ENCODE data around the gene SPEM2. TPM values are rescaled to one million over a fixed set of nuclear protein-coding genes. Genes with fewer than 3 reads are reported as not detected.

Gene SPEM2
- total RNA-seq, 1 experiment from 2014 or later: not detected

DNA sequence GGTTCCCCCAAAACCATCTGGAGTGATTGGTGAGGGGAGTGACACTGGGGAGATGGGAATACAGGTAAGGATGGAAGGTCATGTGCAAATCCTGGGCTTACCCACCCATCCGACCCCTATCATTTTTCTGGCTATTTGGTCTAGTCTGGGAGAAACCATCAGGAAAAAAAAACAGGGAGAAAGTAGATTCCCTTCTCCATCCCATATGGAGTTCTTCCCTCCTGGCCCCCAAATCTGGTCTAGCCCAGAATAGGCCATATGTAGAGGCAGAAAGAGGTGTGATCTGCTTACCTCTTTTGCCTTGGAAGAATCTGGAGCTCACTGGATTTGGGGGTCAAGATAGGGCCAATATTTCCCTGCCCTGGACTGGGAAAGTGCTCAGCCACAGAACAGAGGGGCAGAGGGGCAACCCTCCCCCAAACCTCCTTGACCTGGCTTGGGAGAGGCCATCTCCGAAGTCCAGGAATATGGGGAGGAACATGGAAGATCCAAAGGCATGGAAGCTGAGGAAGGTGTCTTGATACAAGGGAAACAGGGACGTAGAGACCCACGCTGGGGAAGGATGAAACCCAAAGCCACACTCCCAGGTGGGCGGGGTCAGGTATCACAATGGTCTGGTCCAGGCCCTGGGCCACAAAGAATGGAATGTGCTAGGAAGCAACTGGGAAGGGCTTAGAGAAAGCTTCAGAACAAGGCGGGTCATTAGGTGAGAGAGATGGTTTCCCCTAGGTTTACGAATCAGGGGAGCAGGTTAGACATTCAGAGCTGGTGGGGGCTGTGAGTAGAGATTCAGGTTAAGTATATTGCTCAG is 35.6 kb downstream of the SPEM2 start:
- Histone ChIP-seq H2BK12ac (ENCODE audit: insufficient read length, low read depth, low read length) (no peak overlapping the region), H2AK5ac (ENCODE audit: insufficient read length, low read length) (no peak overlapping the region), H3K23me2 (ENCODE audit: insufficient read length, low read depth, low read length, poor library complexity, severe bottlenecking) (no peaks in the 10 kb centered on the region), H2BK120ac (ENCODE audit: low read depth, low read length, poor library complexity, severe bottlenecking) (no peak overlapping the region), H3T11ph (ENCODE audit: low read length) (no peak overlapping the region), H4K8ac (replicated peaks; ENCODE audit: insufficient read length, low read depth, low read length) (no peak overlapping the region), H2BK20ac (ENCODE audit: low read depth, low read length, poor library complexity, severe bottlenecking) (no peak overlapping the region), H3K23ac (ENCODE audit: insufficient read length, low read depth, low read length) (no peak overlapping the region), H3K14ac (ENCODE audit: insufficient read depth, low read length) (no peak overlapping the region; the same call in 1 of the 2 replicates), H2BK15ac (ENCODE audit: low read depth, low read length) (no peak overlapping the region), H3K56ac (ENCODE audit: insufficient read length, low read depth, low read length) (no peak overlapping the region), H3K9ac (ENCODE audit: extremely low read depth, insufficient read length, low read length) (no peak overlapping the region), H3K27ac (ENCODE audit: insufficient read length, low read depth, low read length) (no peak overlapping the region), H4K5ac (ENCODE audit: insufficient read length, low read depth, low read length) (no peak overlapping the region), H3K18ac (ENCODE audit: insufficient read length, low read depth, low read length) (no peak overlapping the region), H2AFZ (ENCODE audit: low read length) (no peak overlapping the region), H3K4me2 (ENCODE audit: insufficient read depth, insufficient read length, low read length) (peak overlapping the region; percentile 24), H4K91ac (ENCODE audit: insufficient read length, low read depth, low read length) (no peak overlapping the region), H3K4me1 (ENCODE audit: insufficient read depth, low read length) (peaks cover 8% of the 10 kb centered on the region; the same call in 1 of the 2 replicates), H3K9me3 (ENCODE audit: control insufficient read depth, low read depth, low read length) (no peaks in the 10 kb centered on the region), H2BK5ac (ENCODE audit: insufficient read length, low read length) (no peak overlapping the region), H3K79me1 (ENCODE audit: insufficient read depth, low read depth, low read length, poor library complexity, severe bottlenecking) (no peaks in the 10 kb centered on the region), H3K27me3 (ENCODE audit: insufficient read depth, low read length) (no peaks in the 10 kb centered on the region), H4K20me1 (ENCODE audit: control insufficient read depth, insufficient read depth, insufficient read length) (peaks cover 2% of the 10 kb centered on the region), H3K79me2 (ENCODE audit: insufficient read depth, low read length) (no peaks in the 10 kb centered on the region), H3K4ac (ENCODE audit: low read depth, low read length) (no peak overlapping the region)
- peaks cover 14 to 21% of the 10 kb centered on the region in 2 experiments for H3K4me1 Mint-ChIP-seq
- peaks cover 3 to 27% (median 8%) of the 10 kb centered on the region in 3 experiments; a peak in 4 of 7 replicates for H3K36me3 Mint-ChIP-seq (ENCODE audit: insufficient read depth in 1 of 3, low read depth in 3 of 3)
- peak overlapping the region in 1 of 2 experiments; percentile 11; a peak in 2 of 5 replicates for H3K4me3 Mint-ChIP-seq
- H3K27me3 Mint-ChIP-seq (ENCODE audit: low read depth): no peaks in the 10 kb centered on the region
- H3K27ac Mint-ChIP-seq: peak overlapping the region; percentile 32 to 89 (median 64); a peak in 3 of 7 replicates
- no CpG with 5 or more reads among the region's 7 CpGs for WGBS (ENCODE audit: extremely low coverage, insufficient read length, low lambda C conversion rate)
- DNase-seq: peak; percentile 82
- no peak for TF ChIP-seq CTCF (conservative IDR thresholded peaks at IDR 0.05)
- H3K9me3 Mint-ChIP-seq: no peaks in the 10 kb centered on the region
